Stimulated activated CD8-positive, alpha-beta memory T cell treated with anti-CD3 and anti-CD28 coated beads, Interleukin-4, amount 100 ng/mL, for 24 hours (primary cell): ENCODE results near the gene METAP2.

ENCODE experiments used
- DNase-seq: peaks from one replicate; pipeline ENCODE4 v3.0.0-alpha.2; 2020; ENCODE audit warnings: low read depth

Gene METAP2

DNA sequence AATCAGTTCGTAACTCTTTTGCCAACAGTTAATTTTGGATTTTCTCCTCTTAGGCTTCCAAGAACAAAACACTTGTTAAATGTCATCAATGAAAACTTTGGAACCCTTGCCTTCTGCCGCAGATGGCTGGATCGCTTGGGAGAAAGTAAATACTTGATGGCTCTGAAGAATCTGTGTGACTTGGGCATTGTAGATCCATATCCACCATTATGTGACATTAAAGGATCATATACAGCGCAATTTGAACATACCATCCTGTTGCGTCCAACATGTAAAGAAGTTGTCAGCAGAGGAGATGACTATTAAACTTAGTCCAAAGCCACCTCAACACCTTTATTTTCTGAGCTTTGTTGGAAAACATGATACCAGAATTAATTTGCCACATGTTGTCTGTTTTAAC lies 39.6 kb downstream of the METAP2 start:
- no peak for DNase-seq

DNA sequence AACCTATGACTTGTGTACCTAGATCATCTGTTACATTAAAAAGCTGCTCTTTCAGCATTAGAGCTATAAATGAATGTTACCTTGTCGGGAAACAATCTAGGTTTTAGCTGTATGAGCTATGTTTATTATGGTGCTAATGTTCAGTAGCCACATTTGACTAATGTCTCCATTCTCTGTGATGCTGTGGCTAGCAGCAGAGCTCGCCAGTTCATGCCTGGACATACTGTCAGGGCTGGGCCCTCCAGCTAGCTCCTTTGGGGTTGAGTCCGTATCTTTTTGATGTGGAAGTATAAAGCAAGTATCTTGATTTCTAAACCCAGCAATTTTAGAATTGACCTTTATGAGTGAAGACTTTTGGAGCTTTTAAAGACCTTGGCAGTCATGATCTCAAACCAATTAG lies 41.2 kb downstream of the METAP2 start:
- no peak for DNase-seq

DNA sequence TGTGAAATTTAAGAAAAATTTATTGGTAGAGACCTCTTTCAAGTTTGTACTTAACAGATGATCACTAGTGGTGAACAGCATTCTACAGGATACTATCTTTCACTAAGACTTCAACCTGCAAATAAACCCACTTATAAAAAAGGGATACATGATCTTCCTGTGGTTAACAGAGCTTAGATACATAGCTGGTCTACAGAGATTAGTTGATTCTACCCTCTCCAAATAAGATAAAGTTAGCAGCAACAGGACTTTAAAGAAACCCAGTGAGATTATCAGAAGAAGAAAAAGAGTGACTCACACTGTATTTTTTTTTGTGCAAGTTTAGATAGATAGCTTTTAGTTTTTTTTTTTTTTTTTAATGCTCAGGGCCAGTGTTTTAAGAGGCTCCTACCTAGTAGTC lies 42.8 kb downstream of the METAP2 start:
- no peak for DNase-seq

DNA sequence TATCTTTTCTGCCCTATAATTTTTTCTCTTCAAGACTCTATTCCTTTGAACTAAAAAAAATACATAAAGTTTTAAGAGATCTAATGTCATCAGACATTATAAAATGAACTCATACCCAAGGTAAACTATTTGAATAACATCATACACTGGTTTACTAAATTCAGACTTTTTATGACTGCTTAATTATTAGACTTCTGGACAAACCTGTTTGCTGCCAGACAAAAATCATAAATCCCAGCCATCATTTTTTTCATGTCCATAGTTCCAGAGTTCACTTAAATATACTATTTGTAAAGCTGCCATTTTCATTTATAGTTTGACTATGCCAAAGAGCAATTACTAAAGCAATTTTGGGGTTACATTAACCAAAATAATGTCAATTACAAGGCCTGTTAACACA lies 43.3 kb downstream of the METAP2 start:
- no peak for DNase-seq

DNA sequence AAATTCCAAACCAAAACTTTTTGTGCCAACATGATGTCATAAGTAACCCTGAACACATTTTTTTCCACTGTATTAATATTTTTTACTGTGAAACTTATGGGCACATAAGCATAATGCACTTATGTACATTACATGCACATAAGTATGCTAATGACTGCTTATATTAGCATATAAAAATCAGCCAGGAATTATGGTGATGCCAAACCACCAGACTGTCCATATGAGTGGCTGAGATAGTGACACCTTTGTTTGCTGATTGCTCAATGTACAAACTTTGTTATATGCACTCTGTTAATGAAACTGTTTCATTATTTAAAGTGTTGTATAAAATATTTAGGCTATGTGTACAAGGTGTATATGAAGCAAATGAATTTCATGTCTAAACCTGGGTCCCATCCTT lies 45.0 kb downstream of the METAP2 start:
- no peak for DNase-seq

DNA sequence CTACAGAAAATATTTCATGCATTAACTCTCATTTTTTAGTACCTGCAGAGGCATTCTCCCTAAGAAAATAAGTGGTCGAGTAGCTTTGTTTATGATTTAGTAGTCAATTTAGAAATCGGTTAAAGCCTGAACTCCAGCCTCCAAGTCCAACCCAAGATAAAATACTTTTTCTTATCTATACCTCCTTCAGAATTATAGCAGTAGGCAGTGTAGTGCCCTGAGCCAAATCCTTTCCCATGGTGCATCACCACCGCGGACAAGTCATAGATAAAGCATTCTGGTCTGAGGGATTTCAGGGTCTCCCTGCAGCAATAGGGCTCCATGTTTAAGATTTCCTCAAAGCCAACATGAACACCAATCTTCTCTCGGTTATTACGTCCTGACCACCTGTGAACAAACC lies 46.9 kb downstream of the METAP2 start:
- no peak for DNase-seq

DNA sequence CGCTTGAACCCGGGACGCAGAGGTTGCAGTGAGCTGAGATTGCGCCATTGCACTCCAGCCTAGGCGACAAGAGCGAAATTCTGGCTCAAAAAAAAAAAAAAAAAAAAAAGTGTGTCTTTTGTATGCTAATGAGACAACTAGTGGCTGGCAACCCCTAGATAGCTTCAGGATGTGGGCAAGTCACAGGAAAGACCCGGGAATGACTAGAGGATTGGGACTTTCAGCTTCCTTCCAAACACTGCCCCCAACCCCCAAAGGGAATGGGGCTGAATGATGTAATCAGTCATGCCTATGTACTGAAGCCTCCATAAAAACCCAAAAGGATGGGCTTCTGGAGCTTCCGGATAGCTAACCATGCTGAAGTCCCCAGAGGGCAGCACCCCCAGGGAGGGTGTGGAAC lies 48.7 kb downstream of the METAP2 start:
- DNase-seq = no peak

DNA sequence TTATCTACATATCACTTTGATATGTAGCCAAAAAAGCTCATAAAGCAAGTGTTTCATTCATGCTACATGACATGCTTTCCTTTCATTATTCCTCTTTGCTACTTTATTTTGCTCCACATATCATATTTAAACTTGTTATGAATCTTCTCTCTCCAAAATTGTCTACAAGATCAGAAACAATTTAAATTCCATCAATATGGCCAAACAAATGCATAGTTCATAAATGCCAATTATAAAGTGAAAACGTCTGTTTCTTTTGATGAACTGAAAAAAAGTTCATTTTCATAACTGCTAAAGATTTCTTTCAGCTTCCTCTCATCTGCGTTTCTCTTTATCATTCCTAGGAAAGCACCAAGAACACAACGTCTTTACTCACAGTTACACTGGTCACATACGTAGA lies 54.5 kb downstream of the METAP2 start:
- no peak for DNase-seq

DNA sequence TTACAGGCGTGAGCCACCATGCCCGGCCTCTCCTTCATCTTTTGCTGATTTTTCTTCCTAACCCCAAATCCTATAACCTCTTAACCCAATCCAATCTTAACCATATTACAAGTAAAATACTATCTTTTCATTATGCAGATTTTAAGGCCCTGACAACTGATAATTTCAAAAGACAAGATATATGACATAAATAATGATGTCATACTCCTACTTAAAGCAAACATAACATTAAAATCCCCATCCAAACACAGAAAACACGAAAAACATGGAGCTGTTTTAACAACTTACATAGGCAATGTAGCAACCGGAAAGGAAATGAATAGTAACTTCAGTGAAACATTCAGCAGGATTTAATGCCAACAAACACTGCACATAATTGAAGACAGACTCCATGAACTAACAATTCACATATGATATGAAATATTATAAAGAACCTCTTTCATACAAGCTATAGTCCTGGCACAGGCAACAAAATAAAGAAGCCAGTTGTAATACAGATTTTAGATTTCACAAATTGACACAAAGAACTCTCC lies 55.8 kb downstream of the METAP2 start:
- DNase-seq = no peak

DNA sequence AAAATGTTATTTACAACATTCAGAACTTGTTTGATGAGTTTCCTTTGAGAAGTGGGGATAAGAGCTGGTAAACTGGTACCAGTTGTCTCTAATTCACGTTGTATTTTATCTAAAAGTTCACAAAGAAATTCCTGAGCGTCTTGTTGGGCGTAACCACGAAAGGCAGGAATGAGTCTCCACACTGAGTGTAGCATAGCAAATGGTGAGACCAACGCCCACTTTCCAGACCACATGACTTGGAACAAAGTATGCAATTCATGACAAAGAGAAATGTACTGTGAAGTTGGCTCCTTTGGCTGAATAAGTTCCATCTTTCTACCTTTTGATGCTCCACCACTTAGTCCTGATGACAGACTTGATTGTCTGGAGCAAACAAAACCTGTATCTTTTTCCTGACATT lies 58.9 kb downstream of the METAP2 start:
- no peak for DNase-seq

DNA sequence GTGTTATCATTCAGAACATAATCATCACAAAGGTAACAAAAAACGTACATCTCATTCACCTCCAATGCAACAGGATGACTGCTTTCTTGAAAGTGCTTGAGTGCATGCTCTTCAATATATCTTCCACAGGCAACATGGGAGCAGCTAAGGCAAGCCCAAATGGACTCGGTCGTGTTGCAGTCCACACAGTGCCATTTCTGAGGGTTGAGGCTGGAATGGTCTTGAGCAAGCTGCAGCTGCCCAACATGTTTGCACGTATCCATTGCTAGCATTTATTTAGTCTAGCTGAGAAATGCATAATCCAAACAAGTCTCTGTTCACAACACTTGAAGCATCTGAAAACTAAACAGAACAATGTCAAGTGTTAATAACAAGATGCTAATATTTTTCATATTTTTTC lies 60.0 kb downstream of the METAP2 start:
- no peak for DNase-seq

DNA sequence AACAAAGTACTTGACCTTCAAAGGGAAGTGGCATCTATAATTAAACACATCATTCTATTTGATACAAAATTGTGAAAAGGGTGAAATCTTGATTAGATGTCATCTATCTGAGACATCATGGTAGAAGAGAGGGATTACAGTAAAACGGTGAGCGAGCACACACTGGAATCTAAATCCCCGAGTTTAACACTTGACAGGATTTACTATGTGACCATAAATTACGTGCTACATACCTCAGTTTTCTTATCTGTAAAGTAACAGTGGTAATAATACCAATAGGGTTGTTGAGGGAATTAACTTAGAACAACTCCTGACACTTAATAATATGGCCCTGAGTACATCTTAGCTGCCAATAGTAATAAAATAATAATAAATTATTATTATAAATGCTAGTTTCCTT lies 64.1 kb downstream of the METAP2 start:
- no peak for DNase-seq

DNA sequence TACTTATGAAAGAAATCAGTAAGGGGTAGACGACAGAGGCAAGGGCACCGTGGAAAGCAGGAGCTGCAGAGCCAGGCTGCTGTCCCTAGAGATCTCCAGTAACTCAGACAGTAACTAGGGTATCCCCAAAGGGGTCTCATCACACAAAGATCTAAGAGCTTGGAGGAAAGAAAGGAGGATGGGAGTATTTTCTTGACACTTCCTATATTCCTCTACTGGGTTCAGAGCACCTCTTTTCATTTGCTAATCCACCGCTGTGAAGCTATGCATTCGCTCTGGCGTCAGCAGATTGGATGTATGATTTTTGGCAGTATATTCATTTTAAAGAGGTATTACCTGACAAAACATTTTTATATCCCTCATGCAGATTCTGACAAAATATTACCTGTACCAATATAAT lies 64.7 kb downstream of the METAP2 start:
- no peak for DNase-seq

DNA sequence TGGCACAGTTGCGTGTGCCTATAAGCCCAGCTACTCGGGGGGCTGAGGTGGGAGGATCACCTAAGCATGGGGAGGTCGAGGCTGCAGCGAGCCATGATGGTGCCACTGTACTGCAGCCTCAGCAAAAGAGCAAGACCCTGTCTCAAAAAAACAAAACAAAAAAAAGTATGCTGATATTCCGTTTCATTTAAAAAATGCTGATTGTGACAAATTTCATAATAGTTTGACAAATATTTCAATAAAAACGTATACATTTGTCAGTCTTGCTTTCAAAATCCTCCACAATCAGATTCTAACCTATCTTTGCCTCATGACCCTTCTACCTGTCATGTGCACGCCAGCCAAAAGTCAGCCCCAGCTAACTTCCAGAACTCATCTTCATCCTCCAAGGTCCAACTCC lies 67.5 kb downstream of the METAP2 start:
- no peak for DNase-seq

DNA sequence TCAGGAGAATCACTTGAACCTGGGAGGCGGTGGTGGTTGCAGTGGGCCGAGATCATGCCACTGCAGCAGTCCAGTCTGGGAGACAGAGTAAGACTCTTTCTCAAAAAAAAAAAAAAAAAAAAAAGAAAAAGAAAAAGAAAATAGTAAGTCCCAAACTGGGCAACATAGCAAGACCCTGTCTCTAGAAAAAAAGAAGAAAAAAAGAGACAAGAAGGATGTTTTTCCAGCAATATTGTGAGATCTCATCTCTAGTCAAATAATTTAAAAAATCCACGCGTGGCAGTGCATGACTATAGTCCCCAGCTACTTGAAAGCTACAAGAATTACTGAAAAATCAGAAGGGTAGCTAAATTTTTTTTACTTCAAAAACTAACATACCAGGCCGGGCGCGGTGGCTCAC lies 69.4 kb downstream of the METAP2 start:
- no peak for DNase-seq

DNA sequence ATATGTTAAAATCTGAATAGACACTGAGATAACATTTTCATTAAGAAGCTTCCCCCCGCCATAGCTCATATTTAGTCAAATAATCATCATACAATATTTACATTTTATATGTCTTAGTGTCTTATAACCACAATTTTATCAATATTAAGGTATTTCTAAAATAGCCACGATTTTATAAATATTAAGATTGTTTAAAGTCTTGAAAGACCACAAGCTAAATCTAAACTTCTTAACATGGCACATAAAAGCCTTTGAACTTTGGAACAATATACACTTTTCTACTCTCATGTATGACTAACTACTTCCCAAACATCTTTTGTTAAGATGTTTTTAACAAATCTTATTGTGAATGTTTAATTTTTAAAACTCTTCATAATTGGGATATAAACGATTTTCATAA lies 70.8 kb downstream of the METAP2 start:
- no peak for DNase-seq

DNA sequence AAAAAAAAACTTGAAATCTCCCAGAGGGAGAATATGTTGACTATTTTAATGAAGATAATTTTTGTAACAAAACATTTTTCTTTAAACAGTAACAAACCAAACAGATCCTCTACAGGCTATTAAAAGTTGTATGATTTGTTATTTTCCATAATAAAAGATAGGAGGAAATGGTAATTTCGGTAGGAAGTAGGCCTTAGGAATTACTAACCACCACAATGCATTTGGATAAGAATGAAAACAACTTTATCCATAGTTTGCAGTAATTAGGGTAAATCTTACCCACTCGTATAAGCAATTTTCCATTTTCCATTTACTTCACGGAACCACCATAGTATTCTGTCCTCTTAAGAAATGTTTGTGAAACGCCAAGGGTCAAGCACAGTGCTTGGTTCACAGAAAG lies 71.4 kb downstream of the METAP2 start:
- DNase-seq = no peak

DNA sequence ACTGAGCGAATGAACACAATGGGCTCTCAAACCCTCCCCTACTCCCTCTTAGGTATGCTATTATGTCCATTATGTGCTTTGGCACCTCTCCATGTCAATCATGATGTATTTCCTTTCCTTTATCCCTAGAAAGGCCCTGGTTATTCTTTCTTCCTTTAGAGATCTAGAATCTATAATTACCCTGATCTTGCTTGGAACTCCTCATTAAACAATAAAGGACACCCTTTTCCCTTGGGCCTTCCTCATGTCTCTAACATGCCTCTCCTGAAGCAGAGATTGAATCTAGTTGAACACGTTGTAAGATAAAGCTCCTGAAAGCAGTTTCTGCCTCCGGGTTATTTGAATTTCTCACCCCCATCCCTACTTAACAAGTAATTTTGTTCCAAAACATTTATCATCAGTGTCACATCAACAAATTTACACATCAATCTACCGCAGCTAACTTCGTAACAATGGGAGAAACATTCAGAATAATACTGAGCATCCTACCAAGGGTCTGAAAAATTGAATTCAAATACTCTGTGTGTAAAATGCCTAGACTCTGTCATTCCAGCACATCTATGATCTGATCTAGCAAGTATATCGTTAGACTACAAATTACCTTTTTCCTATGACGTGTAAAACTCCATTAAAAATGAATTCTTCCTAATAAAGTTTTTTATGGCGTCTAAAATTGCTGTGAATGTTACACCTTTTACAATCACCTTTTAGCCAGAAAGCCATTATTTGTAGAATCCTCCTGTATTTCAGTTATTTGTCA lies 72.0 kb downstream of the METAP2 start:
- DNase-seq = no peak

DNA sequence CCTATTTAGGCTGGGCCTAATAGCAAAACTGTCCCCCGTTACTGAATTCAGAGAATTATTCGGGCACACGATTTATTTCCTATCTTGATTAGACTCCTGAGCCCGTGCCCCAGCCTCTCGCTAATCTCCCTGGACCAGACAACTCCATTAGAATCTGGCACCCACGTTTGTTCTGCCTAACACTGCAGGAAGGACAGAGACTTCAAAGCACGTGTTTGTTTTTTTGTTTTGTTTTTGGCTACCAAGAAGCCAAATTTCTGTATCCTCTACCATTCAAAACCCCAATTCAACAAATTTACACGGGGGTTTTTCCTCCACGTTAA lies 72.5 kb downstream of the METAP2 start:
- DNase-seq = no peak

DNA sequence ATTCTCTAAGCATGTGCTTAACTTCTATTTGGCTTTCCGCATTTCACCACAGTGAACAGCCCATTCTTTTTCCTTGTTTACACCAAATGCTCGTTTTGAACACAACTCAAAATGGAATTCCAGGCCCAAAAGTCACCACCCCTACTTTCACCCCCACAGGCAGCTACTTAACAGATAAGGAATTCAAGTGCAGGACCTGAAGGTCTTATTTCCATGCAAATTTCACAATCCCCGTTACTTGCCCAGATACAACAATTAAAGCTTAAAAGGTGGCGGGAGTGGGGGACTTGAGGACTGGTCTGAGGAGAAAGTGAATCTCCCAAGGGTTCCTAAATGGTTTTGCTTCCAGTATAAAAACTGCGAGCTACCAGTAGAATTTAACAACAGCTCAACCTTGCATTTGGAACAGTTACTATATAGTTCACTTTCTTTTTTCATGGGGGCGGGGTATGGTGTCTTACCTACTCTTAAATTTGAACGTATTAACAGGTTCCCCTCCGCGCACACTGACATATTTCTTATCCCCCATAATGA lies 73.6 kb downstream of the METAP2 start:
- DNase-seq = no peak

DNA sequence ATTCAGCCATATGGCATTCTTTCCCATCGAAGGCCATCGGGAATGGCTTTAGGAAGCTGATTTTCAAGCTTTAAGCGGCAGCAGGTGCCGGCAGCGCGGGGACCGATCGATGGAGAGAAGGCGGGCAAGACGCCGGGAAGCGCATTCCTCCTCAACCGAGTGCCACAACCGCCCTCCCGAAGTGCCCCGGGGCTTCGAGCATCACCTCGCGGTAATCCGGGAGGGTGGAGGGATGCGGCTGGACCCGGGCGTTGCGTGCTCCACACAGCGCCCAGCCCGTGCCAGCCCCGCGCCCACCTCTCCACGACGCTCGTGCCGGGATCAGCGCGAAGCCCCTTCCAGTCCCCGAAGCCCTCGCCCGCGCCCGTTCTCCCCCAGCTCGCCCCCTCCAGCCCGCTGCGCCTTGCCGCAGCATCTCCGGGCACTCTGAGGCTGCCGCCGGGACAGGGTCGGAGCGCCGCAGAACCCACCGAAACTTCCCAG lies 74.1 kb downstream of the METAP2 start:
- DNase-seq = peak; percentile 10

DNA sequence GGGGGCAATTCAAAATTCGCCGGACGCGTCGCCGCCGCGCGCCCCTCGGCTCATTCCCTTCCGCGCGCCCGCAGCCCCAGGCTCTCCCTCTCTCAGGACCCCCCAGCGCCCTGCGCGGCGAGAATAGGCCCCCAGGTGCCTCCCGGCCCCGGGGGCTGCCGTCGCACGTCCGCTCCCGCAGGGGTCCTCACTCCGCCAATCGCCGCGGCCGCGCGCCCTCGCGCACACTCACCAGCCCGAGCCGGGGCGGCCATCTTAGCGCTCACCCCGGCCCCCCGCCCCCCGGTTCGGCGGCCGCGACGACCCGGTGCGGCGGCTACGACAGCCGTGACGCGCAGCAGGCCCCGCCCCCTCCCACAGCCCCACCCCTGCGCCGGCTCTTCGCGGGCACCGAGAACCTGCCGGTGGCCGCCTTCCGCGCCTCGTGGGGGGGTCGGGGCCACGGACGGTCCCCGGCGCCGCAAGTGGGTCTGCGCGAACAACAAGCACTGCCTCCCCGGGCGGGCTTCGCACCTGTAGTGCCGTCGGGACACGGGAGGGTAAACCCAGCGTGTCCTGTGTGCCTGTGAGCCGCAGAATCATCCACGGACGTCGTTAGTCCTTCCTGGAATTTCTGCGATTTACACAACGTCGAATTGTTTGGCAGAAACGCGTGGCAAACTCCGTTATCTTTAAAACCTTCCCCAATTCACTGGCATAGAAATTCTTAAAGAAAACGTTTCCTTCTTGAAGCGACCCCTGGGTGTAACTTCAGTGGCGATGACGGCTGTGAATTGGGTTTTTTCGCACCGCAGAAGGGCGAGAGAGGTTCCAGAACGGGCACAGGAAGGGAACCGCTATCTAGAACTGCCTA lies 74.8 kb downstream of the METAP2 start:
- DNase-seq = peak; percentile 47
